Stimulated activated CD4-positive, alpha-beta T cell treated with anti-CD3 and anti-CD28 coated beads, Interleukin-1b, Interleukin-23, amount 100 ng/mL, for 24 hours (primary cell): Measurements from ENCODE around the gene APRT.
"Not testable (repeated sequence)": the region's sequence is repeated elsewhere in the genome, so short reads cannot be mapped to it uniquely, and the experiment has no call there.

Experiments
- DNase-seq, 4 experiments: peaks; one replicate each; pipeline ENCODE4 v3.0.0-alpha.2; 2020; ENCODE audit warnings: low read depth in 4 of 4, low spot score in 1 of 4

Gene APRT

DNA sequence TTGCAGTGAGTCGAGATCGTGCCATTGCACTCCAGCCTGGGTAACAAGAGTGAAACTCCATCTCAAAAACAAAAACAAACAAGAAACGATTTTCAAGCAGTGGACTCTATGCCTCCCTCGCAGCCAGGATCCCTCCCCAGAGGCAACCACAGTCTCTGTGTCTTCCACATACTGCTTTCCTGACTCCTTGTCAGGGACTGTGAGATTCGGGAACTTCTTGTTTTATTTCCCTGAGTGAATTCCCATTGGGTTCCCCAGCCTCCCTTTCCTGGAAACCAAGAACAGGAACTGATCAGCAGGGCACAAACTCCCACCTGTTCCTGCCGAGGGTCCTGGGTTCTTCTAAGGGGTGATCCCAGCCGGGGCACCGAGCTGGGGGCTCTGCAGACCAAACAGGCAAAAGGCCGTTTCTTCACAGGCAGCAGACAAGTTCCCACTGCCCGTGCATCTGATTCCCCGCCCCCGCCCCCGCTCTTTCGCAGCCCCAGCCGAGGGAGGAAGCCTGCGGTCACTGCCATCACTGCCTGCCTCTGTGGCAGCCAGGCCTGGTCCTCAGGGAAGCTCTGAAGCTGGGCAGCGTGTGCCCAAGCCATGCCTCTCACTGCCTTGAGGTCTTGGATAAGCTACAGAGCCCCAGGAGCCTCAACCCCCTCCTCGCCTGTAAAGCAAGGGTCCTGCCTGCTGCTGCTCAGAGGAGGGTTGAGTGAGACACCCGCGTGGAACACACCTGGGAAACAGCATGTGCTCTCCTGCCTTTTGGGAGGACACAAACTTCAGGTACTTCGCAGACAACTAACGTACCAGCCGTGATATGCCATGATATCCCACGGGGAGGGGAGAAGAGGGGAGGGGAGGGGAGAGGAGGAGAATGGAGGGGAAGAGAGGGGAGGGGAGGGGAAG, 21.2 kb downstream of the APRT start:
- no peak for DNase-seq

DNA sequence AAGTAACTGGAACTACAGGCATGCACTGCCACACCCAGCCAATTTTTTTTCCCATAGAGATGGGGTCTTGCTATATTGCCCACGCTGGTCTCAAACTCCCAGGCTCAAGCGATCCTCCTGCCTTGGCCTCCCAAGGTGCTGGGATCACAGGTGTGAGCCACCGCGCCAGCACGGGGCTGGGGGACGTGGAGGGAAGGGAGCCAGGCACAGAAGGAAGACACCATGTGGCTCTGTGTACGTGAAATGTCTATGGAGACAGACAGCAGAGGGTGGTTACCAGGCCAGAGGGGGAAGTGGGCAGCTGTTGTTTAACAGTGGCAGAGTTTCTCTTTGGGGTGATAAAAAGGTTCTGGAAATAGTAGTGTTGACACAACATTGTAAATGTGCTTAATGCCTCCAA, 22.1 kb downstream of the APRT start:
- no peak for DNase-seq

DNA sequence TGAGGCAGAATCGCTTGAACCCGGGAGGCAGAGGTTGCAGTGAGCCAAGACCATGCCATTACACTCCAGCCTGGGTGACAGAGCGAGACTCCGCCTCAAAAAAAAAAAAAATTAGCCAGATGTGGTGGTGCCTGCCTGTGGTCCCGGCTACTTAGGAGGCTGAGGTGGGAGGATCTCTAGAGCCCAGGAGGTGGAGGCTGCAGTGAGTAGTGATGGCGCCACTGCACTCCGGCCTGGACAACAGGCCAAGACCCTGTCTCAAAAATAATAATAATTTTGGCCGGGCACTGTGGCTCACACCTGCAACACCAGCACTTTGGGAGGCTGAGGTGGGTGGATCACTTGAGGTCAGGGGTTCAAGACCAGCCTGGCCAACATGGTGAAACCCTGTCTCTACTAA, 23.0 kb downstream of the APRT start:
- DNase-seq = not testable (repeated sequence)

DNA sequence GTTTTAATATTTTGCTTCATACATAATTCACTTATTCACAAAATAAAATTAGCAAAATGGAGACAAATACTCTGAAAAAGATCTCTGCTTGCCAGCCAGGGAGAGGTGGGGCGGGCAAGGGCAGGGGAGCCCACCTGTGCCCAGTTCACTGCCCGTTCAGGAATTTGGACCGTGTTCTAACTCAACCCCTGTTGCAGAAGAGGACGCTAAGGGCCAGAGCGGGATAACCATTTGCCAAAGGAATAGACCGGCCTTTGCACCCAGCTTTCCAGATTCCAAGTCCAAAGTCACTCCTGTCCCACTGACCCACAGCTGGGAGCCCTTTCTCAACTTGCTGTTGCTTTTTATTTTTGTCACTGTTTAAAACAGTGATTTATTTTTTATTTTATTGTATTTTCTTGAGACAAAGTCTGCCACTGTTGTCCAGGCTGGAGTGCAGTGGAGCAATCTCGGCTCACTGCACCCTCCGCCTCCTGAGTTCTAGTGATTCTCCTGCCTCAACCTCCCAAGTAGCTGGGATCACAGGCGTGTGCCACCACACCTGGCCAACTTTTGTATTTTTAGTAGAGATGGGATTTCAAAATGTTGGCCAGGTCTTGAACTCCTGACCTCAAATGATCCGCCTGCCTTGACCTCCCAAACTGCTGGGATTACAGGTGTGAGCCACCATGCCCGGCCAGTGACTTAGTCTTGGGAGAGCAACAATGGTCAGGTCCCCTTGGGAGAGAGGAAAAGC, 24.0 kb downstream of the APRT start:
- DNase-seq = no peak

DNA sequence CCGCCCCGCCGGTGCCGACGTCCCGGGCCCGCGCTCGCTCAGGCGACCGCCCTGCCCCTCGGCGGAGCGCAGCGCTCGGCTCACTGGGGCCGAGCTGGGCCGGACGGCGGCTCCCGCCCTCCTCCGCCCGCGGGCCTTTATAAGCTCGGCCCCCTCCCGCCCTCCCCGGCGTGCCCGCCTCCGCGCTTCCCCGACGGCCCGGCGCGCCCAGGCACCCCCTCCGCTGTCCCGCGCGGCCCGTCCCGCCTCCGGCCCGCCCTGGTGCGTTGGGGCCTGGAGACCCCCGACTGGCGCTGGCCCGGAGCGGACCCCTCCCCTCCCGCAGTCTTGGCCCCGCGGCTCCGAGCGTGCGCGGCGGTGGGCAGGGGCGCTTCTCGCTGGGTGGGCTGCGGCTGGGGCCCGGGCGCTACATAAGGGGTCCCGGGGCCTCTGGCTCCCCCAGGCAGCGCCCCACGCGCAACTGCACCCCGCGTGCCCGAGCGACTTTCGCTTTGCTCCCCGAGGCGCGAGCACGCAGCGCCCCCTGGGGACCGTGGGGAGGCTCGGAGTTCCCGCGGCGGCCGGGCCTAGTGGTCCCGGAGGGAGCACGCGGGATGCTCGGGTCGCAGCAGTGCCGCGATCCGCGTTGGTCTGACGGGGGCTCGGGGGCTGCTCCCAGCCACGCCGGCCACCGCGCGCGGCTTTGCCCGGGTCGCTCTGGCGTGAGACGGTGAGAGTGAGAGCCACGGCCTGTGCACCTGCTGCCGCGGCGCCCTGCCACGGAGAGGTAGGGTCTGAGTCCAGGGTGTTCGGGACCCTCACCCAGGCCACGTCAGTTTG, 26.4 kb downstream of the APRT start, which contains the start of gene PIEZO1:
Gene PIEZO1, minus strand, starts transcription at position 115 of the 819 bp plus-strand sequence. CDS start 256 bp downstream, outside the sequence.
- peak in 3 of 4 experiments; percentile 63 to 66 (median 64) for DNase-seq

DNA sequence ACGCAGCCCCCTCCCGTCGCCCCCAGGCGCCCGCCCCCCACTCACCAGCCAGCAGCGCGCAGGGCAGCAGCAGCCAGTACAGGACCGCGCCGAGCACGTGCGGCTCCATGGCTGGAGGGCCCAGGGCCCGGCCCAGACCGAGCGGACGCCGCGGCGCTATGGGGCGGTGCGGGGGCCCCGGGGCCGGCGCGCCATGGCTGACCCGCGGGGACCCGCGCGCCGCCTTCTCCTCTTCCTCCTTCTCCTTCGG, 26.9 kb downstream of the APRT start:
- DNase-seq = no peak

DNA sequence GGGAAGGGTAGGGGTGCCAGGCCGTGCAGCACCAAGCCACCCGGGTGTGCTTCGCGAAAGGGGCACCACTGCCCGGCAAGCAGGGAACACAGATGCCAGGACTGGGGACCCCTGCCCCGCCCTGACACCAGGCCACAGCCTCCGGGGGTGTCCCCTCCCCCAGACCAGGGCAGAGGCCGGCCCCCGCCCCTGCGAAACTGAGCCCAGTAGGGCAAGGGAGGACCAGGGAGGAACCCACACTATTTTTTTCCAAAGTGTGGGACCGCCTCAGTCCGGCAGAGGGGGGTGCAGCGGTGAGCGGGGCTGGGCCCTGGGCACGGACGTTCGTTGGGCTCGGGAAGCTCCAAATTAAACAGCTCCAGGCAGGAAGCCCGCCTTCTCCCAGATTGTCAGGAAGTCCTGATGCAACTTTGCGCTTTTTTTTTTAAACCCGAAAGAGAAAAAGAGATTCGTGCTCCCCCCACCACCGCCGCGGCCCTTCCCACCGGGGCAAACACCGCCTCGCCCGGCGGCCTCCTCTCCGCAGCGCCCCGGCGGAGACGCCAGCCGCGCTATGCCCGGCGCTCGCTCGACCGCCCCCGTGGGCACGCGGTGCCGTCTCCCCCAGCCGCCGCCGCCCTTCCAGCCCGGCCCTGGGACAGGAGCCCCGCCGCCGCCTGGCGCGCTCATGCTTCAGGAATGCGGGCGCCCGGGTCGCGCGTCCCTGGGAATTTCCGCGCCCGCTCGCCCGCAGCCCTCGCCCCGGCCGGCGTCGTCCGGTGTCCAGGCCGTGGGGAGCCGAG, 27.5 kb downstream of the APRT start:
- DNase-seq = no peak

DNA sequence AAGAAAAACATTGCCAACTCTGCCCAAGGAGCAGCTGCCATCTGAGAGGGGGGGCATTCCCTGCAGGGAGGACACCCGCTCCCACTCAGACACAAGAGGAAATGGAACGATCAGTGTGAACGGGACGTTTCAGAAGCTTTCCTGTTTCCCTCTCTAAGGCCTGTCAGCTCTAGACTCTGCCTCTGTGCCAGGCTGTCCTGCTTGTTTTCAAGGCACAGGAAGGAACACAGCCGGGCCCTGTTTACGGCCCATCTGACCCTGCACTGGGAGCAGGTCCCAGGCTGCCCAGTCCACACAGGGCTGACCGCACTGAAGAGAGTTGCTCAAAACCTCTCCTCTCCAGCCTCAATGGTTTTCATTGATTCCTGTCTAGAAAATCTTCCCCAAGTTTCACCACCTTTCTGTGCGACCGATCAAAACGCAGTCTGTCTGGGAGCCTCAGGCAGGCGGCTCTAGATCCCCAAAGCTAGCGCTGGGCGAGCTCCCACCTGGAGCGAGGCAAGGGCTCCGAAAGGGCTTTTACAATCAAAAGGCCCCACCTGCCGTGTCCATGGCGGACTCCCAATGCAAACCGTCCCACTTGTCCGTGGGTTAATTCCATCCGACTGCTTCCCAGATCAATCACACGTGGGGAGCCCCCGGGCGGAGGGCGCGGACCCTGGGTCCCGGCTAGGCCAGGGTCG, 28.2 kb downstream of the APRT start:
- DNase-seq = no peak

DNA sequence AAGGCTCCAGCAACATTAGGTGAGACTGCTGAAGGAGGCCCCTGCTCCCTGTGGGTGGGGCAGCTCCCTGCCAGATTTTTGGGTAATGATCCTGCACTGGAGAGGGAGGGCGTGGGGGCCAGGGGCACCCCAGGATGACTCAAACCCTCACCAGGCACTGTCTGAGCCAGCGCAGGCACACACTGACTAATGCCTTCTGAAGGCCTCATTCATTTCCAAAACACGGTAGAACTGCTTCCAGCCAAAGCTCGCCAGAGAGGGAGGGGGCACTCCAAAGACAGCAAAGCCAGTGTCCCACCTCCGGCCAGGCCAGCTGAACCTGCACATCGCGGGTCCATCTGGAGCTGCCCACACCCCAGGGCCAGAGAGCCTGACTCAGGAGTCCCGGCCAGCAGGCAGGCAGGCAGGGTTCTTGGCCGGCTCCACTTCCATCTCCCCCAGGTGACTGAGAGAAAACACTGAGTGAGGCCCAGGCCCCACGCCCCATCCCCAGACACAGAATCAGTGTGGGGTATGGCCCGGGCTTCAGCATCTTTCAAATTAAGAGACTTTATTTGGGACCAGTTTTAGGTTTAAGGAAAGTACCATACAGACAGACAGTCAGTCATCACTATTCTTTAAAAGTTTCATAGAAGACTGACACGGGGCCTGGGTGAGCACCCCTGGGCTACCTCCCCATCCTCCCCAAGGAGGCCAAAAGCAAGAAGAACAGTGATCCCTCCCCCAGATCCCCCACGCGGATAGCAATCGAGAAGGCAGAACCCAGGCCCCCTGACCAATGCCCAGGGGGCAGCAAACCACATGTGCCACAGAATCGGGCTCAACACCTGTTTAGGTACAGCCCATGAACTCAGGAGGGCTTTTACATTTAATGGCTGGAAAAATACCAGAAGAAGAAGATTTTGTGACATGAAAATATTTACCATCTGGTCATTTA, 29.0 kb downstream of the APRT start:
- peak in 2 of 4 experiments; percentile 73 to 80 for DNase-seq

DNA sequence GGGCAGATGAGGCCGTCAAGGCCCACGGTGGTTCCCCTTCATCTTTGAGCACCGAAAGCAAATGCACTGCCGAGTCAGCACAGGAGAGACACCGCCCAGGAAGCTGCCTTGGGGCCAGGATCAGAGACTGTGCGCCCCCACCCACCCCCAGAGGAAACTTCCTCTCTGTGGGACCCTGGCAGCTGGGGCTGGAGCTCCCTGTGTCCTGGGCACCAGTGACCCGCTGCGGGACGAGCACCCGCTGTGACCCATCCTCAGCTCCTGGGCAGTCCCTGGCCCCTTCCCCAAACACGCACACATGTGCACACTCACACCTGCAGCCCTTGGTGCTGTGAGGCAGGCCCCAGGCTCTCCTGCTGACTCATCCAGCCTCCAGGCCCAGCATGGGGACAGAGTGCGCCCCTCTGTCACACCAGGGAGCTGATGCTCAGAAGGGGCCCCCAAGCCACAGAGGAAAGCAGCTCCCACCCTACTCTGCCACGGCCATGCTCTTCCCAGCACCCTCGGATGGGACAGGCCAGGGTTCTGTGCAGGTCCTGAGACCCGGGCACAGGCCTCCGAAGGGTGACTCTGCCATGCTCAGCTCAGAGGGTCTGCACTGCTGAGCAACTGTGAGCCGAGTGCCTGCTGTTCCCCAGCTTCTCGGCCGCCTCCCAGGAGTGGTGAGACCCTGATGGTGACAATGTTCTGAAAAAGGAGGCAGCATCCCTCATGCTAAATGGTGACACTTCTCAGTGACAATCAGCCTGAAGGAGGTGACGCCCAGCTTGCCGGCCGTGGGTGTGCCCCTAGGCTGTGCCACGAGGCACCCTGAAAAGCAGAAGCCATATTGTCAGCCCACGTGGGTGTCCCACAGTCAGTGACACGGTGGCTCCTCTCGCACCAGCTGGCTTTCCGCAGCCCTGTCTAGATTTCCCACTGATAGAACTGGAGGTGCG, 30.3 kb downstream of the APRT start:
- DNase-seq = peak in 2 of 4 experiments; percentile 70 to 74

DNA sequence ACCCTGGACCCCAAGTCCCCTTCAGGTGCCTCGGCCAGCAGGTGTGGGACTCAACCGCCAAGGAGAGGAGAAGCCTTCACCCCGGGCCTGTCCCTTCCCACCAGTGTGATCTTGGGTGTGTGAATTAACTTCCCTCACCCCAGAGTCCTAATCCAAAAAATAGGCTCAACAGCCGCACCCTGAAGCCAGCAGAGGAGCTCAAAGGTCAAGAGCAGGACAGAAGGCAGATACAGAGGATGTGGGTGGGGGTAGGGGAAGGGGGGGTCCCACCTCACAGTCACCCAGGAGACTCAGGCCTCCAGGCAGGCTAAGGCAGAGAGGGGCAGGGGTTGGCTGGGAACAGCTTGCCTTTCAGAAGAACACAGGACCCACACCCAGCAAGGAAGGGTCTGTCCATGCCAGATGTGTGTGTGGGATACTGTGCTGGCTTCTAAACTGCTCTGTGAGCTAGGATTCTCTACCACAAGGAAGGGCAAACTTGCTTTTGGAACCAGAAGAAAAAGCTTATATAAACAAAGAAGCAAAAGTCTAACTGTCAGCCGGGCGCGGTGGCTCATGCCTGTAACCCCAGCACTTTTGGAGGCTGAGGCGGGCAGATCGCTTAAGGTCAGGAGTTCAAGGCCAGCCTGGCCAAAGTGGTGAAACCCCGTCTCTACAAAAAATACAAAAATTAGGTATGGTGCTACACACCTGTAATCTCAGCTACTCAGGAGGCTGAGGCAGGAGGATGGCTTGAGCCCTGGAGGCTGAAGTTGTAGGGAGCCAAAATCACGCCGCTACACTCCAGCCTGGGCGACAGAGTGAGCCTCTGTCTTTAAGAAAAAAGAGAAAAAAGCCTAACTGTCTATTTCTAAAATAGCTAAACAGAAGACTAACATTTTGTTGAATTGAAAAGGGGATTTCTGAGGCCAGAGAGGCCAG, 31.3 kb downstream of the APRT start:
- no peak for DNase-seq

DNA sequence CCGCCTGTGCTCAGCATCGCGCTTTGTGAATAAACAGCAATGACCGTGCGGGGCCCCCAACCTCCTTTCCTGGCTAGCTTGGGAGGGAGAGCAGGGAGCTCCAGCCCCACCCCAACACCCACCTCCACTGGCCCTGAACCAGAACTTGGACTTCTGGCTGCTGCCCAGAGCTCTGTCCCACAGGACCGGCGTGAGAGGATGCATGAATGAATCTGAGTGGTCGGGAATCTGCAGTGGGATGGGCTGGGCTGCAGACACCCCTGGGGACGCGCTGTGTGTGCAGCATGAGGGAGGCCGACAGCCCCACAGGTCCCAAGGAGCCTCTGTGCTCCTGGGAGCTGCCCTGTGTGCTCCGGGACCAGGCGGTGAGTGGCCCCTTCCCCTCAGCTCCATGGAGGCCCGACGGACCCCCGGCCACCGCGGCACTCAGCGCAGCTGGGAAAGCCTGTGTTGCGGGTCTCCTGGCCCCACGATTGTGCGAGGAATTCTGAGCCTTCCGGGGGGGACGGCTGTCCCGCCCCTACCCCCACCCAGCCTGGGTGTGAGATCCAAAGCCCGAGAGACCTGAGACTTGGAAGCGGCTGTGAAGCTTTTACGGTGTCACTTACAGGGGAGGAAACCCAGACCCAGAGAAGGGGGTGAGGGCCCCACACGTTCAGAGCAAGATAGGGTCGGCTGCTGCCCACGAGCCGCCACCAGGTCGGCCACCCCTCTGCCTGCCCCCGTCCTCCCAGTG, 32.2 kb downstream of the APRT start:
- no peak for DNase-seq

DNA sequence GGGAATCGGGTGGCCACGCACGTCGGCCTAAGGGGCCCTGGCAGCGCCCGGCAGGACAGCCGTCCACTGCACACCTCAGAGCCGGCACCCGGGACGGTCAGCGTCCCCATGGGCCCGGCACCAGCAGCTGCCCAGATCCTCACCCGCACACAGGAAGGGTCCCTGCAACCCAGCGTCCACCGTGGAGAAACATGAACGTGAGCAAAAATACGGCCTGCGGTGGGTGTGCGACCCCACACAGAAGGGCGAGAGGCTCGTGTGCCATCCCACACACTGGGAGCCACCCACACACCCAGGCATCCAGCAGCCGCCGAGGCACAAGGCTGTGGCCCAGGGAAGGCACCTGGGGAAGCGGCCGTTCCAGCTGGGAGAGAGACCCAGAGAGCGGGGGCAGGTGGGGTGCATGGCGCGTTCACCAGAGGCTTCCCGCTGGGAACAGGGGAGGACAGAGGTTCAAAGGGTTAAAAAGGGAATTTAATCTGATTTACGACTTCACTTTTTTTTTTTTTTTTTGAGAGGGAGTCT, 33.1 kb downstream of the APRT start:
- DNase-seq = no peak

DNA sequence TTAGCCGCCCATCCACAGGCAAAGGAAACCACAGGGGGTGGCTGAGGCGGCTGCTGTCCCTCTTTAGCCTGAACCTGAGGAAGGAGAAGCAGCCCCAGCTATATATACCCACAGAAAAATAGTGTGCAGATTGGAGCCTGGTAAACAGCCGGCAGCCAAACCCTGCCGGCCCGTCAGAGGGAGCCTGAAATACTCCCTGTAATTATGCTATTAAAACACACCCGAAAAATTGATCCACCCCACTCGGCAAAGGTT, 33.5 kb downstream of the APRT start:
- DNase-seq = no peak

DNA sequence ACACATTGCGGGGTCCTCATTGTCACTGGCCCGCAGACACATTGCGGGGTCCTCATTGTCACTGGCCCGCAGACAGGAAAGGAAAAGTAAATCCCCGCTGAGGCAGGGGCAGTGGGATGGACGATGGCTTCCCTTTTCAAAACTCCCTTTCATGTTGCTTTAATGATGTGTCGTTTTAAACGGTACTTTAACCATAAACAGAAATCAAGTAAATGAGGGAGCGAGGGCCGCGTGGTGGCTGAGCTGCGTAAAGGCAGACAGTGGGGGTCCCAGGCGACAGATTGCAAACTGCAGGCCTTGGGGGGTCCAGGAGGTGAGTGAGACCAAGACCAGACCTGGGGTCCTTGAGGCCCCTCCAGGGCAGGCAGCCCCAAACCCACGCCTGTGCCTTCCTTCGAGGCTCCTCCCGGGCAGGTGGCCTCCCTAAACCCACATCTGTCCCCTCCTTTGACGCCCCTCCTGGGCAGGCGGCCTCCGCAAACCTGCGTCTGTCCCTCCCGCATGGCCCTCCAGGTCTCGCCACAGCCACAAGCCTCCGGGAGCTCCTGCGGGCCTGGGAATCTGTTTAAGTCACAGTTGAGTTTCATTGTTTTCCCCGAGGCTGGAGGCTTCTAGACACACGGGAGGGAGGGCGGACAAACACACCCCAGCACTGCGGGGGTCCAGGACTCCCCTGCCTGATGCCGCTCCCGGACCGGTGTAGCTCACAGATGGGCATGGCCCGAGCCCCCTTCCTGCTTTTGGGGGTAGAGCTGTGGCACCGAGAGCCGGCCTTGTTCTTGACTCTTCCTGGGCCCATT, 34.1 kb downstream of the APRT start:
- no peak for DNase-seq

DNA sequence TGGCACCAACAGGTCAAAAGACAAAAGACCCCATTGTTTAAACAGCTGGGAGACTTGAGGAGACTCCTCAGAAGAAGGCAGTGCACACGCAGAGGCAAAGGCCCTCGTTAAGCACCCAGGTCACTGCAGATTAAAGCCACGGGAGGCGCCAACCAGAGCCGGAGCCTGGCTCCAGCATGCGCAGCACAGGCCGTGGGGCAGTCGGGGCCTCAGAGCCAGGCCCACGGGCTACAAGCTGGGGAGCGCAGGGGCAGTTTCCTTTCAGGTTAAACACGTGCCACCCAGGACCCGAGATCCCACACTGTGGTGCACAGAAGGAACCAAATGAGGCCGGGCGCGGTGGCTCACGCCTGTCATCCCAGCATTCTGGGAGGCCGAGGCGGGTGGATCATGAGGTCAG, 35.9 kb downstream of the APRT start:
- DNase-seq = no peak
